ENCODE results near the gene FGF14. TPM values are rescaled to one million over a fixed set of nuclear protein-coding genes. Genes with fewer than 3 reads are reported as not detected.

FGF14 gene
- total RNA-seq, 1 donor from 2014 or later = not detected

DNA sequence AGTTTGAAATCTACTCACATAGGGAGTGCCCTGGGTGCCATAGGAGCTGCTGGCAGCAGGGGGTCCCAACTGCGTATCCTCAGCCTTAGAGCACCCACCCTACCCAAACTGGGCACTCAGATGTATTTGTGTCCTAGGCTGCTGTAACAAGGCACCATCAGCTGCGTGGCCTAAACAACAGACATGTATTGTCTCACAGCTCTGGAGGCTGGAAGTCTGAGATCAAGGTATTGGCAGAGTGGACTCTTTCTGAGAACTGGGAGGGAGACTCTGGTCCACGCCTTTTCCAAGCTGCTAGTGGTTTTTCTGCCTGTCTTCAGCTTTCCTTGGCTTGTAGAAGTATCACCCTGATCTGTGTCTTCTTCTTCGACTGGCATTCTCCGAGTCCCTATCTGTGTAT, 83.6 kb downstream of the FGF14 start:
- no peaks in the 10 kb centered on the region for H3K36me3 Mint-ChIP-seq (ENCODE audit: low read depth)
- H3K9me3 Mint-ChIP-seq = no peaks in the 10 kb centered on the region
- H3K27me3 Mint-ChIP-seq (ENCODE audit: insufficient read depth) = peaks cover 2% of the 10 kb centered on the region
- no peak overlapping the region for H3K27ac Mint-ChIP-seq
- no peaks in the 10 kb centered on the region for H3K4me1 Mint-ChIP-seq (ENCODE audit: low read depth)
- intact Hi-C loops (cut with micrococcal nuclease) = no loop called here
- H3K4me3 Mint-ChIP-seq = no peak overlapping the region
- DNase-seq (ENCODE audit: low spot score) = no peak

- Mint-ChIP-seq H3K27ac (no peak overlapping the region), H3K4me1 (ENCODE audit: low read depth) (no peaks in the 10 kb centered on the region), H3K9me3 (no peaks in the 10 kb centered on the region), H3K36me3 (ENCODE audit: low read depth) (no peaks in the 10 kb centered on the region), H3K4me3 (no peak overlapping the region), H3K27me3 (ENCODE audit: insufficient read depth) (peaks cover 2% of the 10 kb centered on the region)
- intact Hi-C loops (cut with micrococcal nuclease) = no loop called here
- DNase-seq (ENCODE audit: low spot score) = no peak
Observed at GRCh38 chr13:102317593-102317992, 84.3 kb downstream of the FGF14 start.

DNA sequence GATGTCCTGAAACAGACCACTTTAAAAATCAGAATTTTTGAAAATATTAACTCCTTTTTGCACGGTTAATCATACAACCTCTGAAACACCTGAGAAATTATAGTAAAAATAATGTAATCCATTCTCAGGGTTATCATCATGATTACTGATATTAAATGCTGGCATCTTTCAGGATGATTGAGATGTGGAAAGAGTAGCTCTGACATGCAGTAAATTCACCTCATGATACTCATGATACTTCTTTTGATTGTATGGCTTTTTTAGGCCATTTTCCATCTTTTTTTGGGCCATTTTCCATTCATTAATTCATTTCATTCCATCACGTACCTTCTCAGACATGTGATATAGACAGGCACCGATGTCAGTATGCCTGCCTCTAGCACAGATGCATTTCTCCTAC, 85.1 kb downstream of the FGF14 start:
- Mint-ChIP-seq H3K27ac (no peak overlapping the region), H3K4me3 (no peak overlapping the region), H3K36me3 (ENCODE audit: low read depth) (no peaks in the 10 kb centered on the region), H3K9me3 (no peaks in the 10 kb centered on the region), H3K27me3 (ENCODE audit: insufficient read depth) (peaks cover 2% of the 10 kb centered on the region), H3K4me1 (ENCODE audit: low read depth) (no peaks in the 10 kb centered on the region)
- intact Hi-C loops (cut with micrococcal nuclease) = no loop called here
- DNase-seq (ENCODE audit: low spot score) = no peak

GRCh38 chr13:102312841-102313240, 89.0 kb downstream of the FGF14 start:
- Mint-ChIP-seq H3K9me3 (no peaks in the 10 kb centered on the region), H3K4me3 (no peak overlapping the region), H3K4me1 (ENCODE audit: low read depth) (no peaks in the 10 kb centered on the region), H3K27ac (no peak overlapping the region), H3K36me3 (ENCODE audit: low read depth) (no peaks in the 10 kb centered on the region), H3K27me3 (ENCODE audit: insufficient read depth) (no peaks in the 10 kb centered on the region)
- no peak for DNase-seq (ENCODE audit: low spot score)
- intact Hi-C loops (cut with micrococcal nuclease) = no loop called here

GRCh38 chr13:102311901-102312300, 89.9 kb downstream of the FGF14 start:
- Mint-ChIP-seq H3K4me1 (ENCODE audit: low read depth) (no peaks in the 10 kb centered on the region), H3K27ac (no peak overlapping the region), H3K4me3 (no peak overlapping the region), H3K36me3 (ENCODE audit: low read depth) (no peaks in the 10 kb centered on the region), H3K27me3 (ENCODE audit: insufficient read depth) (no peaks in the 10 kb centered on the region), H3K9me3 (no peaks in the 10 kb centered on the region)
- no peak for DNase-seq (ENCODE audit: low spot score)
- intact Hi-C loops (cut with micrococcal nuclease) = no loop called here

DNA sequence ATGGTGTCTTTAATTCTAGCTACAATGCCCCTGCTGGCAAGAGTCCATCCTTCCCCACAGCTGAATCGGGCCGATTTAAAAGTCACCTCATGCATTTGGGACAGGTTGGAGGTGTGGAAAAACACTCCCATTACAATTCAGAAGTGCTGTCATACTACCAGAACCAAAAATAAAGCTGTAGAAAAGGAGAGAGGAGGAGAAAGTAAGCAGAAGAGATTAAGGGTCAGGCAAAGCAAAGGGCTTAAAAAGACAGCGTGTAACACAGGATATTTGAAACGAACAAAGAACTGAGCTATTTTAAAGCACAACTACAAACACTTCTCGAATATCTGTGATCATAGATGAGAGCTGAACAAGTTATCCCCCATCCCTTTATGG, 90.4 kb downstream of the FGF14 start:
- Mint-ChIP-seq H3K27me3 (ENCODE audit: insufficient read depth) (no peaks in the 10 kb centered on the region), H3K27ac (no peak overlapping the region)

DNA sequence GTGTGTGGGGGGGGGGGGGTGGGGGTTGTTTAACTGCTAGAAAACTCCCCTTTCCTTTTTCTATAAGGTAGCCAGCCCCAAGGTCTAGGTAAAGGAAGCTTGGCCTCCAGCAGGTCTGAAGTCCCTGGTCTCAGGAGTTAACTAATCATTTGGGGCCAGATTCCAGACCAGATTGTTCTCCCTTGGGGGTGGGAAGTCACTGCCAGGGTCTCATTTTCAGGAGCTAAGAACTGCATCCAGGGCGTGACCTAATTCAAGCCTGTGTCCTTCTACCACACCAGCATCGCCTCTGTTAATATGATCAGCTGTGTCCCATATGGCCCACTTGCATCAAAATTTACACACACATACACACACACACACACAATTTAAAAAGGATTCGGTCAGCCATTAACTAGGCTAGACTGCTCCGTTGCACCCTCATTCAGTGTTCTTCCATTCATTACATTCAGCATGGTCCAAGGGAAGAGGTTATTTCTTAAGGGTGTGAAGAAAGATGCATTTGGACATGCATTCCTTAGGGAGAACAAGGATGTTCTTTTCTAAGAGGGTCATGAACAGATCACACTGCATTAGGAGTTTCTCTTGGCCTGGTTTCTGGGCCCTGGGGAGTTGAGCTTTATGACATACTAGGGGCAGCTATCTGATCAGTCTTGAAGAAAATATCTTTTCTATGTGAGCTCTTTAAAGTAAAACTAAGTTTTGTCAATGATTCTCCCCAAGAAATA, 91.0 kb downstream of the FGF14 start:
- intact Hi-C loops (cut with micrococcal nuclease) = no loop called here

More for the DNA sequence above, 90.4 kb downstream of the FGF14 start:
- Mint-ChIP-seq H3K4me3 (no peak overlapping the region), H3K36me3 (ENCODE audit: low read depth) (no peaks in the 10 kb centered on the region), H3K9me3 (no peaks in the 10 kb centered on the region), H3K4me1 (ENCODE audit: low read depth) (no peaks in the 10 kb centered on the region)
- no peak for DNase-seq (ENCODE audit: low spot score)
- intact Hi-C loops (cut with micrococcal nuclease) = no loop called here

DNA sequence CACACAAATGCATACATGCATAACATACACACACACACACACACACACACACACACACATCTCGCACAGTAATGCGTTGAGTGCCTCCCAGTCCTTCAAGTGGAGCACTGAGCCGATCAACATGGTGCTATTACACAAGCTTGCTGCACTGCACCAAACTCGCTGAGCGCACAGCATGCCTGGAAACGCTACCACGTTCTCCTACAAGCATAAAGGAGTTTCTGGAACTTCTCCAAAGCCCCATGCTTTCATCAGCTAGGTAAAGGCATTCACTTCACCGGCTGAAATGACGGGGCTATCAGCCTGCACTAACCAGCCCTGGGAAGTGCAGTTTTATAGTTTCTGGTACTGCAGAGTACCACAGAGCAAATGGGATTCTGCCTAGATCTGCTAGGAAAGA, 92.7 kb downstream of the FGF14 start:
- Mint-ChIP-seq H3K27me3 (ENCODE audit: insufficient read depth) (peaks cover 2% of the 10 kb centered on the region), H3K4me3 (no peak overlapping the region), H3K36me3 (ENCODE audit: low read depth) (no peaks in the 10 kb centered on the region), H3K9me3 (no peaks in the 10 kb centered on the region), H3K27ac (no peak overlapping the region), H3K4me1 (ENCODE audit: low read depth) (no peaks in the 10 kb centered on the region)
- no peak for DNase-seq (ENCODE audit: low spot score)
- intact Hi-C loops (cut with micrococcal nuclease) = no loop called here

More for the DNA sequence above, 91.0 kb downstream of the FGF14 start:
- Mint-ChIP-seq H3K4me3 (no peak overlapping the region), H3K27me3 (ENCODE audit: insufficient read depth) (no peaks in the 10 kb centered on the region), H3K9me3 (no peaks in the 10 kb centered on the region), H3K36me3 (ENCODE audit: low read depth) (no peaks in the 10 kb centered on the region), H3K27ac (no peak overlapping the region), H3K4me1 (ENCODE audit: low read depth) (no peaks in the 10 kb centered on the region)
- no peak for DNase-seq (ENCODE audit: low spot score)

GRCh38 chr13:102302534-102302933, 99.3 kb downstream of the FGF14 start:
- Mint-ChIP-seq H3K27me3 (ENCODE audit: insufficient read depth) (peaks cover 4% of the 10 kb centered on the region), H3K4me3 (no peak overlapping the region), H3K36me3 (ENCODE audit: low read depth) (no peaks in the 10 kb centered on the region), H3K4me1 (ENCODE audit: low read depth) (no peaks in the 10 kb centered on the region), H3K27ac (no peak overlapping the region), H3K9me3 (no peaks in the 10 kb centered on the region)
- intact Hi-C loops (cut with micrococcal nuclease) = no loop called here
- no peak for DNase-seq (ENCODE audit: low spot score)

DNA sequence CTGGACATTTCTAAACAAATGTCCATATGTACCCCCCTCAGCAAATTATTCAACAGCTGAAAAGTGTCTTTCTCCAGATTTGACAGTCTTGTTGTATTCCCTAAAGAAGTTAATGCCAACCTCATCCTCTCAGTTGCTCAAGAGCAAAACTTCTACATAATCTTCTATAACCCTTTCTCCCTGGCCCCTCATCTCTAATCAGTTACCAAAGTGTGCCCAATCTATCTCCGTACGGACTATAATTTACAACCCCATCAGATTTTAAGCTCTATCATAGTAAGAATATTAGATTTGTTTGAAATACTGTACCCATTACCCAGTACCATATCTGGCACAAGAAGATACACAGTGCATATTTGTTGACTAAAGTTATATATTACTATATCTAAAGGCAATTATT, 101.5 kb downstream of the FGF14 start:
- no peak overlapping the region for H3K27ac Mint-ChIP-seq
- DNase-seq (ENCODE audit: low spot score) = no peak
- peaks cover 4% of the 10 kb centered on the region for H3K27me3 Mint-ChIP-seq (ENCODE audit: insufficient read depth)
- H3K36me3 Mint-ChIP-seq (ENCODE audit: low read depth) = no peaks in the 10 kb centered on the region
- no peak overlapping the region for H3K4me3 Mint-ChIP-seq
- no peaks in the 10 kb centered on the region for H3K9me3 Mint-ChIP-seq
- H3K4me1 Mint-ChIP-seq (ENCODE audit: low read depth) = no peaks in the 10 kb centered on the region
- intact Hi-C loops (cut with micrococcal nuclease) = no loop called here

GRCh38 chr13:102299366-102299765, 102.5 kb downstream of the FGF14 start:
- DNase-seq (ENCODE audit: low spot score) = no peak
- intact Hi-C loops (cut with micrococcal nuclease) = no loop called here
- H3K4me1 Mint-ChIP-seq (ENCODE audit: low read depth) = no peaks in the 10 kb centered on the region

GRCh38 chr13:102298051-102298450, 103.8 kb downstream of the FGF14 start:
- Mint-ChIP-seq H3K4me1 (ENCODE audit: low read depth) (no peaks in the 10 kb centered on the region), H3K9me3 (no peaks in the 10 kb centered on the region), H3K27ac (no peak overlapping the region), H3K27me3 (ENCODE audit: insufficient read depth) (no peaks in the 10 kb centered on the region), H3K4me3 (no peak overlapping the region), H3K36me3 (ENCODE audit: low read depth) (no peaks in the 10 kb centered on the region)
- no peak for DNase-seq (ENCODE audit: low spot score)
- intact Hi-C loops (cut with micrococcal nuclease) = no loop called here

More at GRCh38 chr13:102299366-102299765, 102.5 kb downstream of the FGF14 start:
- H3K9me3 Mint-ChIP-seq = no peaks in the 10 kb centered on the region
- H3K27me3 Mint-ChIP-seq (ENCODE audit: insufficient read depth) = peaks cover 4% of the 10 kb centered on the region
- no peak overlapping the region for H3K27ac Mint-ChIP-seq
- H3K4me3 Mint-ChIP-seq = no peak overlapping the region
- H3K36me3 Mint-ChIP-seq (ENCODE audit: low read depth) = no peaks in the 10 kb centered on the region

DNA sequence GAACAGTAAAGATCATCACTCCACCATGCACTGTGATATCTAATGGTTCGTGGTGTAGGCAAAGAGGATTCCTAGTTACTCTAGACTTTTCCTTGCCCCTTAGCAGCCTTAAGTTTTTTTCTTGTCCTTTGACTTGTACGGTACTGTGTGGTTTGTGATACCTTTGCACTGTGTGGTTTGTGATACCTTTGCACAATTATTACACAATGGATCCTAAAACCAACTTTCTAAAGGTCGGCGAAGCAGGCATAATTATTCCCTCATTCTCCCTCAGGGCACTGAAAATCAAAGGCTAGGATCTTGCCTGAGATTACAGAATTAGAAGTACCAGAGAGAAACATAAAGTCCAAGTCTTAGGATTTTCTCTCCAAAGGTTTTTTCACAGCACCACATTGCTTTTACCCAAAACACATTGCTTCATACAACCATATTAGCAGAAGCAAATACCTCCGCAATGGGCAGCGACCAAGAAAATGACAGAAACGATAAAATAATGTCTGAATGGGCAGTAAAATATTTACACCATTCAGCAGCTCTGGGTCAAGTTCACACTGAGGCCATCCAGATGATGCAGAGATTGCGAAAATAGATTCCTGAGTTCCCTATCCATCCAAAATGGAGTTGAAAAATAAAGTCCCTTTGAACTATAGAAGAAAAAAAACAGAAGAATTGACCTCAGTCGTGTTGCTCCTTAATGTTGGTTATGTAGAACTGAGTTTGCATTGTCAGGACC, 106.4 kb downstream of the FGF14 start:
- no peaks in the 10 kb centered on the region for H3K27me3 Mint-ChIP-seq (ENCODE audit: insufficient read depth)
- H3K36me3 Mint-ChIP-seq (ENCODE audit: low read depth) = no peaks in the 10 kb centered on the region
- no peak for DNase-seq (ENCODE audit: low spot score)
- intact Hi-C loops (cut with micrococcal nuclease) = no loop called here
- H3K4me3 Mint-ChIP-seq = peak overlapping the region; percentile 6
- no peaks in the 10 kb centered on the region for H3K4me1 Mint-ChIP-seq (ENCODE audit: low read depth)
- no peaks in the 10 kb centered on the region for H3K9me3 Mint-ChIP-seq
- no peak overlapping the region for H3K27ac Mint-ChIP-seq
